GM18909 (cell line): ENCODE data around the gene TBC1D32.
"Not testable (repeated sequence)": the region's sequence is repeated elsewhere in the genome, so short reads cannot be mapped to it uniquely, and the experiment has no call there.

Source experiments
- ATAC-seq: cut with Tn5 transposase; IDR thresholded peaks from one replicate; pipeline ENCODE4 v1.9.1; 2021; ENCODE audit warnings: mild to moderate bottlenecking; ENCODE audit not compliant: unreplicated experiment, poor library complexity

TBC1D32 gene, protein sequence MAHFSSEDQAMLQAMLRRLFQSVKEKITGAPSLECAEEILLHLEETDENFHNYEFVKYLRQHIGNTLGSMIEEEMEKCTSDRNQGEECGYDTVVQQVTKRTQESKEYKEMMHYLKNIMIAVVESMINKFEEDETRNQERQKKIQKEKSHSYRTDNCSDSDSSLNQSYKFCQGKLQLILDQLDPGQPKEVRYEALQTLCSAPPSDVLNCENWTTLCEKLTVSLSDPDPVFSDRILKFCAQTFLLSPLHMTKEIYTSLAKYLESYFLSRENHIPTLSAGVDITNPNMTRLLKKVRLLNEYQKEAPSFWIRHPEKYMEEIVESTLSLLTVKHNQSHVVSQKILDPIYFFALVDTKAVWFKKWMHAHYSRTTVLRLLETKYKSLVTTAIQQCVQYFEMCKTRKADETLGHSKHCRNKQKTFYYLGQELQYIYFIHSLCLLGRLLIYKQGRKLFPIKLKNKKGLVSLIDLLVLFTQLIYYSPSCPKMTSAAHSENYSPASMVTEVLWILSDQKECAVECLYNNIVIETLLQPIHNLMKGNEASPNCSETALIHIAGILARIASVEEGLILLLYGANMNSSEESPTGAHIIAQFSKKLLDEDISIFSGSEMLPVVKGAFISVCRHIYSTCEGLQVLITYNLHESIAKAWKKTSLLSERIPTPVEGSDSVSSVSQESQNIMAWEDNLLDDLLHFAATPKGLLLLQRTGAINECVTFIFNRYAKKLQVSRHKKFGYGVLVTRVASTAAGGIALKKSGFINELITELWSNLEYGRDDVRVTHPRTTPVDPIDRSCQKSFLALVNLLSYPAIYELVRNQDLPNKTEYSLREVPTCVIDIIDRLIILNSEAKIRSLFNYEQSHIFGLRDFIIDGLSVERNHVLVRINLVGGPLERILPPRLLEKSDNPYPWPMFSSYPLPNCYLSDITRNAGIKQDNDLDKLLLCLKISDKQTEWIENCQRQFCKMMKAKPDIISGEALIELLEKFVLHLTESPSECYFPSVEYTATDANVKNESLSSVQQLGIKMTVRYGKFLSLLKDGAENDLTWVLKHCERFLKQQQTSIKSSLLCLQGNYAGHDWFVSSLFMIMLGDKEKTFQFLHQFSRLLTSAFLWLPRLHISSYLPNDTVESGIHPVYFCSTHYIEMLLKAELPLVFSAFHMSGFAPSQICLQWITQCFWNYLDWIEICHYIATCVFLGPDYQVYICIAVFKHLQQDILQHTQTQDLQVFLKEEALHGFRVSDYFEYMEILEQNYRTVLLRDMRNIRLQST

DNA sequence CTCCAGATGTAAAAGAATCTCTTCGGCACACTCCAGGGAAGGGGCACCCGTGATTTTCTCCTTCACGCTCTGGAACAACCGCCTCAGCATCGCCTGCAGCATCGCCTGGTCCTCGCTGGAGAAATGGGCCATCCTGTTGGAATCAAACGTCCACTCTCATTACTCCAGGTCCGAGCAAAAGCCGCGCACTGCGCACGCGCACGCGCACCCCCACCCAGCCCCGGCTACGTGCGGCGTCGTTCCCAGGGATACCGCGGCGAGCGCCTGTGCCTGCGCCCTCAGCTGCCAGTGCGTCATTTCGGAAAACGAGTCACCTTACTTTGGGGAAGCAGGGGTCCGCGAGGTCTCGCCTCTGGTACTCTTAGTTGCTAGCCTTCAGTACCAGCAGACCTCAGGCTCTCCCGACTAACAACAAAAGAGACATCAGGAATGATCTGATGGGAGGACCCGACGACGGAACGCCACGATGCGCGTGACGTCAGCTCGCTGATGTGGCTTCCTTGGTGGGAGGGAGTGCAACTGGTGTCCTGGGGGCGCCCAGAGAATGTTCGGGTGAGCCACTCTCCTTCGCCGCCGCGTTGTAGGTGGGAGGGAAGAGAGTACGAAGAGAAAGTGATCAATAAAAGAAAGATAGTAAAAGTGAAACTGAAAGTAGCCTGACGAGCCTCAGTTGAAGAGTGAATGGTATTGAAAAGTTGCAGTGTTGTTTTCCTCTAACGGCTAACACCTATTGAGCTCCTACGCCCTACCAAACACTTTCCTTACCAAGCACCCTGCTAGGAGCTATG lies at the start of gene TBC1D32:
TSS of gene TBC1D32 (minus strand) at position 182 of the 788 bp plus-strand sequence. CDS start at position 132, 50 bp downstream.
- peak; percentile 94 for ATAC-seq

DNA sequence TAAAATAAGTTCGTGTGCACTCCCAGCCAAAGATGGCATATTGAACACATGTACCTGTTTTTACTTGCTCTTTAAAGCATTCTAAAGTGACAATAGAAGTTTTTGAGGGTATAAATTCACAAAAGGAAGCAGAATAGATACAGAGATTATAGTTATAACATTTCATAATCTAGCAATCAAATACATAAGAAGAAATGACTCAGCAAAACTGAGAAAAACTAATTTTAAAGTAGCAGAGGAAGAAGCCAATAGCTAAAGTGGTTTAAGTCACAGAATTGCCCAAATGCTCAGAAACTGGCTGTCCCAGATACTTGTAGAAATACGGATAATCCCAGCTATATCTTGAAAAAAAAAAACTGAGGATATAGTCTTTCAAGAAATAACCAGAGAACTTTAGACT lies 49.2 kb upstream of the TBC1D32 start:
- ATAC-seq: no peak

DNA sequence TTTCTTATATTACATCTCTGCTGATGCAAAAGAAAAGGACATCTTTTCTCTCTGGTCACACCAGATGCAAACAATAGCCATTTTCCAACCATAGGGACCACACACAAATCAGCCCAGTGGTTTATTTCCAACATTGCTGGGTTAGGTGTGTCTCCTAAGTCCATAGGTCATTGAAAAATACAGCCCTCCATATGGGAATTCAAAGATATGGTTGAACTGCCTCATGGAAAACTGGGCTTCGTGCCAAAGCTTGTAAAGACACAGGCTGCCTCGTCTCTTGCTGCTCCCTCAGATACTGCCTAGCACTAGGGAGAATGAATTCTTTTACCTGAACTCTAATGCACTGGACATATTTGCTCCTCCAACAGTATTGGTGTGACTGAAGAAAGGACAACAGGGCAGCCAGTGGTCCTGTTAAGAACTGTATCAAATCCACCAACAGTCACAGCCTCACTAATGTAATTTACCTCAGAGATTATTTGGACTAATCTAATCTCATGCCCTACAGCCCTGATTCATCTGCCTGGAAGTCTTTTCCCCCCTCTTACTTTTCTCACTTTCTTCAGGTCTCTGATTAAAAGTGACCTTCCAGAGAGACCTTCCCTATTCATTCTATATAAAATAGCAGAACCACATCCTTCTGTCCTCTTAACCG lies 48.3 kb upstream of the TBC1D32 start:
- no peak for ATAC-seq

DNA sequence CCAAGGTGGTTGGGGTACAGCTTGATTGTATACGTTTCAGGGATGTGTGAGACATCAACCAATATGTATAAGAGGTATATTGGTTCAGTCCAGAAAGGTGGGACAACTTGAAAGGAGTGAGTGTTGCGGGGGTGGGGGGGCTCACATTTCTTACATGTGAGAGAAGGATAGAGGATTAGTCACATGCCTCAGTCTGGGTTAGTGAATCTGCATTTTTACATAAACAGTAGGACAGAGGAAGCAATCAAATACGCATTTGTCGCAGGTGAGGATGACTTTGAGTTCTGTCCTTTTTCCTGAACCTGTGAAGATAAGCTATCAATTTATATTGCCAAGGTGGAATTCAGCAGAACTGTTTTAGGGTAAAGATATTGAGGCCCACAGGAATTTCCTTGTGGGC lies 42.1 kb upstream of the TBC1D32 start:
- ATAC-seq: no peak

DNA sequence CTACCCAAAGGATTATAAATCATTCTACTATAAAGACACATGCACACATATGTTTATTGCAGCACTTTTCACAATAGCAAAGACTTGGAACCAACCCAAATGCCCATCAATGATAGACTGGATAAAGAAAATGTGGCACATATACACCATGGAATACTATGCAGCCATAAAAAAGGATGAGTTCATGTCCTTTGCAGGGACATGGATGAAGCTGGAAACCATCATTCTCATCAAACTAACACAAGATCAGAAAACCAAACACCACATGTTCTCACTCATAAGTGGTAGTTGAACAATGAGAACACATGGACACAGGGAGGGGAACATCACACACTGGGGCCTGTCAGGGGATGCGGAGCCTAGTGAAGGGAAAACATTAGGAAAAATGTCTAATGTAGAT lies 39.9 kb upstream of the TBC1D32 start:
- ATAC-seq: not testable (repeated sequence)

DNA sequence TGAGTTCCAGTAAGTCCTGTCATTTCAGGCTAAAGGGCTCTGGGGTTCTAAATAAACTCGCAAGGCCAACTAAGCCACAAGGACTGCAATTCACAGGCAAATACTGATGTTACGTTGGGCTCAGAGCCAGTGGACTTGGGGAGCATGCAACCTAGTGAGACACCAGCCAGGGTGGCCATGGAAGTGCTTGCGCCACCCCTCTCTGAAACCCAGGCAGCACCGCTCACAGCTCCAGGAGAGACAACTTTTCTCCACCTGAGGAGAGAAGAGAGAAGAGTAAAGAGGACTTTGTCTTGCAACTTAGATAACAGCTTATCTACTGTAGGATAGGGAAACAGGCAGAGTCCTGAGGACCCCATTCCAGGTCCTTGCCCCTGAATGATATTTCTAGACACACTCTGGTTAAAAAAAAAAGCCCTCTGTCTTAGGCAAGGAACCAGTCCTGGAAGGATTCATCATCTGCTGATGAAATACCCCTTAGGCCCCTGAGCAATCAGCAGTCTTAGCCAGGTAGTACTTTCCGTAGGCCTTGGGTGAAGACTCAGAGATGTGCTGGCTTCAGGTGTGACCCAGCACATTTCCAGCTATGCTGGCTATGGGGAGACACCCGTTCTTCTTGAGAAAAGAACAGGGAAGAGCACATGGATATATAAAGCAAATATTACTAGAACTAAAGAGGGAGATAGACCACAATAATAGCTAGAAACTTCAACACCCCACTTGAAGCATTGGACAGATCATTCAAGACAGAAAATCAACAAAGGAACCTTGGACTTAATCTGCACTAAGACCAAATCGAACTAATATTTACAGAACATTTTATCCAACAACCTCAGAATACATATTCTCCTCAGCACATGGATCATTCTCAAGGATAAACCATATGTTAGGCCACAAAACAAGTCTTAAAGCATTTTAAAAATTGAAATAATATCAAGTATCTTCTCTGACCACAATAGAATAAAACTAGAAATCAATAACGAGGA lies 31.5 kb upstream of the TBC1D32 start:
- ATAC-seq: no peak

DNA sequence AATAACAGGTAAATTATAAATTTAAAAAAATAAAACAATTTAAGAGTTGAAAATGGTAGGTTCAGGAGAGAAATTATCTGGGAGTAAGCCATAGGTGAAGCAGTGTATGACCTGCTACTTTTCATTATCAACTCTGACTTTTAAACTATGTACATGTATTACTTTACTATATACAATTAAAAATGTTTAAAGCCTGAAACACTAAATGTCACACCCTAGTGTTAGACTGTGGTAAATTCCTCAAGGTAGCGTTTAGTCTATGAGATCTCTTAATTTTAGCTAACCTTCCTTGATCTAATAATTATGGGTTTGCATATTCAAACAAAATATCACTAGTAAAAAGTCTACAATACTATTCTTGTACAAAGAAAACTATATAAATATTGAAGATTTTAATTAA lies 22.3 kb upstream of the TBC1D32 start:
- ATAC-seq: no peak

DNA sequence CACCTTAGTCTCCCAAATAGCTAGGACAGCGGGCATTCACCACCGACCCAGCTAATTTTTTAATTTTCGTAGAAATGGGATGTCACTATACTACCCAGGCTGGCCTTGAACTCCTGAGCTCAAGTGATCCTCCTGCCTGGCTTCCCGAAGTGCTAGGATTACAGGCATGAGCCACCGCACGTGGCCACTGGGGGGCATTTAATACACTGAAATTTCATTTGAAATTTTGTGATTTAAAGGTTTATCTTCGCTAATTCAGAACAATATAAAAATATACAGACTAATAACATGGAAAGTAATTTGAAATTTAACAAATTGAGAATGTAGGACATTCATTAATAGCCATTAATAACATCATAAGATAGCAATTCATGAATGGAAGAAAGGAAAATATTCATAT lies 20.5 kb upstream of the TBC1D32 start:
- ATAC-seq: no peak

DNA sequence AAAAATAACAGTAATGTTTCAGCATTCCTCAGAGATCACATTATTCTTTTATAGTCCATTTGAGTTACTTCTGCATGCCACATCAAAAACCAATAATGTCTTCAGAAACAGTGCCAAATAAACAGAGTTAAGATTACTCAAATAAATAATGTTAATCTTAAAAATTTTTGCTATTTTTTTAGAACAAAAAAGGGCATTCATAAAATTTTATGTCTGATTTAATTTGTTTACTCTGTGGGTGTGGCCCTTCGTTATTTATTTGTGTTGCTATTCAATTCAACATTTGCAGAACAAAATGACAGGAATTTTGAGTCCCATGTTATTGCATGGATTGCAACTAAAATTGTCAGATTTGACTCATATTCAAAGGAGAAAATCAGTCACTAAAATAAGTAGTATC lies 18.7 kb upstream of the TBC1D32 start:
- no peak for ATAC-seq

DNA sequence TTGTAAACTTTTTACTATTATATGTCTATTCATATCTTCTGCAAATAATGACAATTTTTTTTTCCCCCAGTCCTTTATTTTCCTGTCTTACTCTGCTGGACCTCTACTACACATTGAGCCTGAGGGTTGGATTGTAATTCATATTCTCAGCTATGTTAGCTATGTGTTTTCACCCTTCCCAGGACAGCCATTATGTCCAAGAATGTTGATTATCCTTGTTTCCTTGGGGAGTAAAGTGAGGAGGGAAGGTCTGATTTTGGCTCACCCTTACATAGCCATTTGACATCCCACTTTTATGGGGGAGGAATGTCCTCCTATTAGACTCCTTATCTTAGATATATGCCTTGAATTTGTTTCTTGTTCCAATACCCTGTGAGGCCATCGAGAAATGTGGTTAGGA lies 17.6 kb upstream of the TBC1D32 start:
- no peak for ATAC-seq

DNA sequence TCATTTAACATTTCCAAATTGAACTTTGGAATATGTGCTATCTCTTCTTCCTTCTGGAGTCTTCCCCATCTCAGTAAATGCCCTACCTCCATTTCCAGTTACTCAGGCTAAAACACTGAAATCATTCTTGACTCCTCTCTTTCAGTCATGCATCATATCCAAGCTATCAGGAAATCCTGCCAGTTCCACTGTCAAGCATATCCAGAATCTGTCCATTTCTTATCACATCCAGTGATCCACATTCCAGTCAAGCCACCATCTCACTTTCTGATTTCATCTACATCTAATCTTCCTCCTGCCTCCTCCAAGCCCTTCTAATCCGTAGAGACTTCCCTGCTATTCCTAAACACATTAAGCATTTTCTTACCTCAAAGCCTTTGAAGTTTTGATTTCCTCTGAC lies 15.3 kb upstream of the TBC1D32 start:
- ATAC-seq: no peak

DNA sequence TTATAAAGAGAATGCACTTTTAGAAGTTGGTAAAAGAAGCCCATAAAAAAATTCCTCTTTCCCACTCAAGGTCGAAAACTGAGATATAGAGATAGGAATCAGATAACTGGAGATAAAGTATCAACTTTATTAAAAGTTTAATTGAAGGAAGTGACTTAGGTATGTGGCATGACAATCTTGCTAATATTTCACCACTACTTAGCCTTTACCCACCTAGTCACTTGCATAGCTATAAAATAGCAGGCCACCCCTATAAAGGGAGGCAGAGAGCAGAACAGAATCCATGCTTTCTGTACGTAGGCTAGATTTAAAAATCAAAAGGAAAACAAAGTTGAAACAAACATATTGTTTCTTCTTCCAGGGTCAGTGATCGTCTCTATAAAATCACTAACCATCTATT lies 13.2 kb upstream of the TBC1D32 start:
- no peak for ATAC-seq

DNA sequence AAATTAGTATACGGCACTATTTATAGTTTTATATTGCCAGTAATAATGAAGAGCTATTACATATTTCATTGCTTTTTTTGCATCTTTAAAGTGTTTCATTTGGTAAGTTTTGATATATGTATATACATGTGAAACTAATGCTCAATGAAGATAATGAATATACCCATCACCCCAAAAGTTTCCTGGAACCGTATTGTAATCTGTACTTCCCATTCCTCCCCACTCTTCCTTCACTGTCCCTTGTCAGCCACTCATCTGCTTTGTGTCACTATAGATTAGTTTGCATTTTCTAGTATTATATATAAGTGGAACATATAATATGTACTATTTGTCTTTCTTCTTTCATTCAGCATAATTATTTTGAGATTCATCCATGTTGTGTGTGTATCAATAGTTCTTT lies 10.3 kb upstream of the TBC1D32 start:
- ATAC-seq: no peak

DNA sequence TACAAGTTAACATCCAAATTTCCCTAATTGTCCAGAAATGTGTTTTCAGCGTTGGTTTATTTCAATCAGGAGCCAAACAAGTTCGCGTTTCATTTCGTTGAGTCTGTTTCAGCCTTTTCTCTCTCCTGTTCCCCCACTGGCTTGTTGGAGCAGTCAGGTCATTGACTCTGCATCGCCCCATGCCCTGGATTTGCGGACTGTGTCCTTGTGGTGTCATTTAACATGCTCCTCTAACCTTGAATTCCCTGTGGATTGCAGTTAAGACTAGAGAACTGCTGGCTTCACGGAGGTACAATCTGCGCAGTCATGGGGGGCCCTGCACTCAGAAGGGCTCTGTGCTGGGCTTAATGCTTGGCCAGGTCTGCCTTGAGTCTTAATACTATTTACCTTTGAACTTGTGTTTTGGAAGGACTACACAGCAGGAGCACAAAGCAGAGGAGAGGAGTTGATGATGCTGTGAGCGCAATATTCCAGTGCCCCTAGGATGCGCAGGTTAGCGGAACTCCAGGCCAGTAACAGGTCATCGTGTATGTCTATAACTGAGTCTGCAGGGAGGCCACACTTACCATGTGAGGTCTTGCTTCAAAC lies 5.5 kb upstream of the TBC1D32 start:
- ATAC-seq: no peak

DNA sequence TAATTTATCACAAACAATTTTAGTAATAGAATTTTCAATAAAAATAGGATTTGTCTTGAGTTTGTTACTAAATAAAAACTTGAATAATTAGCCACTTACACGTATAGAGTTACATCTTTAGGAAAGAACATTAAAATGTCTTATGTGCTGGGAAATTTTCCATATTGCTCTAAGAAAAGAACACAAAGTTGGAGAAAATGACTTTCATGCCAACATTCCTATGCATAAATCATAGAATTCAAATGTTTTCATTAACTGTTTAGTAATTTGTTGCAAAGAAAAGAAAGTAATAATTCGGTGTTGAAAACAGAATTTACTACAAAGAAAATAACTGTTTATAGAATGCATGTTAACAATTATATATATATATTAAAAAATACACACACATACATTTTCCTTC lies 4.7 kb upstream of the TBC1D32 start:
- ATAC-seq: no peak

DNA sequence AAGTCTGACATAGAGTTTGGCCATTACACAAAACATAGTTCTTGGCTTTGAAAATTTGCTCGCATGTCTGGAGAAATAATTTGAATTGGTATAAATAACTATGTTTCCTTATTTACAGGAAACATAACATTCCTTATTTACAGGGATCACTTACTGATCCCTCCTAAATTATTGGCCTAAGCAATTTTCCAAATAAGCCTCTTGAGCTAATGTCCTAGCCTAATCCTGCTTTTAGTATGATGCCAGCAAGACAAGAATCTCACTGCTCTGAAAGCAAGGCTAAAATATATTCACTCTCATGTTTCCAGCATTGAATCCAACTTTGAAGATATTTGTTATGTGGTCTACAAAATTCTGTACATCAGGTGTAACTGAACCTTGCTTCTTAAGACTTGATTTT lies 4.1 kb upstream of the TBC1D32 start:
- no peak for ATAC-seq

DNA sequence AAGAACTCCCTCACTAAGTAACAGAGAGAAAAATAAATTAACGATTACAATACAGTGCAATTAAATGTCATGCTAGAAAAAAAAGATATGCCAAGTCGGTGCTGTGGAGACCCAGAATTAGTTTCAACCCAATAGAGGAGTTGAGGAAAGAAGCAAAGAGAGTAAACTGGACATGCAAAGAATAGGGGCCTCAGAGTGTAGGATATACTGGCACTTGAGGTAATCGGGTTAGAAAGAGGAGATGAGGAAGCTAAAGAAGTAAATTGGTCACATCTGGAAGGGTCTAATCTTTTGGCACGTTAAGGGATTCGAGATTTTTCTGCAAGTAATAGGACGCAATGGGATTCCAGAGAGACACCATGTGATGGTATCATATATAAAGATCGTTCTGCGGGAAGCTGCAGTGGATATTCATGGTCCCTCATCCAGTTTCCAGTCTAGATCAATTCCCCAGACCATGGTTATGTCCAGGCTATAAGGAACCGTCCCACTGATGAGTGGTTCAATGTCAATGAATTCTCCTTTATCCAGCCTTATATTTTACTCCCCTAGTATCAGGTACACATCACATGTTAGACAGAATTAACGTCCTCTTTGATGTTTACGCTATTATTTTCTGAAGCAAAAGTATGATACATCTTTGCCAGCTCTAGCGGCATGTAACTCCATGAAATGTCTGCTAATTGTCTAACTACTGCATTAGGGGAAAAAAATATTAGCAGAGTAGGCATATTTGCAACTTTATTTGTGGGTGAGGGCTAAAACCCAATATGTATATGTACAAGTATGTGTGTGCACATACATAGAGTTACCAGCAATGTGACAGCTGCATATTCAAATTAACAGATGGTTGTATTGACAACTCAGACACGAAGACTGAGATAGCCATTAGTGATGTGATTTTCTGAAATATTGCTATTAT lies 1.1 kb upstream of the TBC1D32 start:
- peak; percentile 9 for ATAC-seq
